PC-9 (cell line): ENCODE results near the gene MYL2.

Experiments
- EZH2 ChIP-seq: fragments of 200-600 bp; sonication (generic); IDR thresholded peaks from 2 replicates; pipeline ENCODE4 v1.8.0; 2017; ENCODE audit warnings: antibody characterized with exemption, low read depth
- TF ChIP-seq, protein P1 (sequence below): fragments of 200-600 bp; sonication (generic); conservative IDR thresholded peaks from 2 replicates; pipeline ENCODE4 v1.6.1; 2017; ENCODE audit warnings: mixed run types, antibody characterized with exemption, mild to moderate bottlenecking, moderate library complexity

DNA sequence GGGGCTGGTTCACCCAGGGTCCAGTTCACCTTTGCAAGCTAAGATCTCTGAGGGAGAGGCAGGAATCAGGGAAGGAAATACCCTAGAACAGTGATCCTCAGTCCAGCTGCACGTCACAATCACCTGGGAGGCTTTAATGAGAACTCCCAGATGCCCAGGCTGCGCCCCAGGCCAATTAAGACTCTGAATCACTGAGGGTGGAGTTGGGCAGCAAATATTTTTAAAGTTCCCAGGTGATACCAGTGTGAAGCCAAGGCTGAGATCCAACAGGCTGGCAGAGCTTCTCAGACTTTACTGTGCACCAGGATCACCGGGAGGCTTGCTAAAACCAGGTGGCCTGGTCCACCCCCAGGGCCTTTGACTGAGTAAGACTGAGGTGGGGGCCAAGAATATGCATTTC lies 23.8 kb downstream of the MYL2 start:
- TF ChIP-seq, protein P1, sequence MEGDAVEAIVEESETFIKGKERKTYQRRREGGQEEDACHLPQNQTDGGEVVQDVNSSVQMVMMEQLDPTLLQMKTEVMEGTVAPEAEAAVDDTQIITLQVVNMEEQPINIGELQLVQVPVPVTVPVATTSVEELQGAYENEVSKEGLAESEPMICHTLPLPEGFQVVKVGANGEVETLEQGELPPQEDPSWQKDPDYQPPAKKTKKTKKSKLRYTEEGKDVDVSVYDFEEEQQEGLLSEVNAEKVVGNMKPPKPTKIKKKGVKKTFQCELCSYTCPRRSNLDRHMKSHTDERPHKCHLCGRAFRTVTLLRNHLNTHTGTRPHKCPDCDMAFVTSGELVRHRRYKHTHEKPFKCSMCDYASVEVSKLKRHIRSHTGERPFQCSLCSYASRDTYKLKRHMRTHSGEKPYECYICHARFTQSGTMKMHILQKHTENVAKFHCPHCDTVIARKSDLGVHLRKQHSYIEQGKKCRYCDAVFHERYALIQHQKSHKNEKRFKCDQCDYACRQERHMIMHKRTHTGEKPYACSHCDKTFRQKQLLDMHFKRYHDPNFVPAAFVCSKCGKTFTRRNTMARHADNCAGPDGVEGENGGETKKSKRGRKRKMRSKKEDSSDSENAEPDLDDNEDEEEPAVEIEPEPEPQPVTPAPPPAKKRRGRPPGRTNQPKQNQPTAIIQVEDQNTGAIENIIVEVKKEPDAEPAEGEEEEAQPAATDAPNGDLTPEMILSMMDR = no peak
- no peak for TF ChIP-seq EZH2
